ENCODE data around the gene RGS6. TPM values are rescaled to one million over a fixed set of nuclear protein-coding genes. Genes with fewer than 3 reads are reported as not detected.

Gene RGS6
- total RNA-seq, 2 donors from 2014 or later, result 3.2 TPM; not detected in 1

- intact Hi-C loops (cut with DNase I), result no loop called here
- no peak for DNase-seq (ENCODE audit: low spot score)
These were observed 24.8 kb downstream of the RGS6 start for GRCh38 chr14:71956920-71957563.

GRCh38 chr14:71959055-71959454 lies 26.8 kb downstream of the RGS6 start:
- no peaks in the 10 kb centered on the region for H3K27me3 ChIP-seq (replicated peaks; ENCODE audit: insufficient read depth)
- H3K36me3 ChIP-seq, result no peaks in the 10 kb centered on the region
- no peak overlapping the region for H3K4me3 ChIP-seq
- intact Hi-C loops (cut with DNase I), result no loop called here
- DNase-seq (ENCODE audit: low spot score), result no peak
- H3K9me3 ChIP-seq, result no peaks in the 10 kb centered on the region
- TF ChIP-seq CTCF (IDR thresholded peaks at IDR 0.05) (no peak), POLR2AphosphoS5 (IDR thresholded peaks at IDR 0.05) (peak; percentile 40)
- no peak overlapping the region for H3K27ac ChIP-seq
- H3K4me1 ChIP-seq (replicated peaks), result no peaks in the 10 kb centered on the region
- 12% methylated on average over 5 of the region's 5 CpGs for whole genome bisulfite sequencing

More at GRCh38 chr14:71956920-71957563, 24.8 kb downstream of the RGS6 start:
- WGBS, result 56% methylated on average over 3 of the region's 3 CpGs
- H3K36me3 ChIP-seq, result no peaks in the 10 kb centered on the region
- no peak overlapping the region for H3K27ac ChIP-seq
- no peak for TF ChIP-seq POLR2AphosphoS5 (IDR thresholded peaks at IDR 0.05)
- TF ChIP-seq POLR2A (IDR thresholded peaks at IDR 0.05), result no peak
- TF ChIP-seq CTCF (IDR thresholded peaks at IDR 0.05), result no peak
- H3K4me1 ChIP-seq (replicated peaks), result no peaks in the 10 kb centered on the region
- H3K9me3 ChIP-seq, result no peaks in the 10 kb centered on the region
- H3K4me3 ChIP-seq, result no peak overlapping the region
- H3K27me3 ChIP-seq (replicated peaks; ENCODE audit: insufficient read depth), result no peaks in the 10 kb centered on the region

GRCh38 chr14:71960494-71961353 lies 28.5 kb downstream of the RGS6 start:
- 64% methylated on average over 8 of the region's 8 CpGs for WGBS
- H3K27ac ChIP-seq, result no peak overlapping the region

GRCh38 chr14:71961972-71962371 lies 29.7 kb downstream of the RGS6 start:
- no peaks in the 10 kb centered on the region for H3K4me1 ChIP-seq (replicated peaks)
- WGBS, result 38% methylated on average over 4 of the region's 4 CpGs

More at GRCh38 chr14:71960494-71961353, 28.5 kb downstream of the RGS6 start:
- Histone ChIP-seq H3K4me1 (replicated peaks) (no peaks in the 10 kb centered on the region), H3K4me3 (no peak overlapping the region), H3K27me3 (replicated peaks; ENCODE audit: insufficient read depth) (no peaks in the 10 kb centered on the region), H3K36me3 (no peaks in the 10 kb centered on the region), H3K9me3 (no peaks in the 10 kb centered on the region)
- intact Hi-C loops (cut with DNase I), result no loop called here
- TF ChIP-seq POLR2AphosphoS5 (IDR thresholded peaks at IDR 0.05) (no peak), POLR2A (IDR thresholded peaks at IDR 0.05) (no peak), CTCF (IDR thresholded peaks at IDR 0.05) (no peak)
- DNase-seq (ENCODE audit: low spot score), result no peak

More at GRCh38 chr14:71961972-71962371, 29.7 kb downstream of the RGS6 start:
- DNase-seq (ENCODE audit: low spot score), result no peak
- Histone ChIP-seq H3K4me3 (no peak overlapping the region), H3K9me3 (no peaks in the 10 kb centered on the region), H3K36me3 (no peaks in the 10 kb centered on the region), H3K27me3 (replicated peaks; ENCODE audit: insufficient read depth) (no peaks in the 10 kb centered on the region), H3K27ac (no peak overlapping the region)
- TF ChIP-seq POLR2A (IDR thresholded peaks at IDR 0.05) (no peak), POLR2AphosphoS5 (IDR thresholded peaks at IDR 0.05) (no peak), CTCF (IDR thresholded peaks at IDR 0.05) (no peak)
- intact Hi-C loops (cut with DNase I), result no loop called here
